Activated CD4-positive, alpha-beta T cell treated with anti-CD3 and anti-CD28 coated beads, Interleukin-2, amount 10 ng/mL, durations not matched to agents 24 days and 14 days (primary cell): Measurements from ENCODE around the gene SRGAP2C. TPM values are rescaled to one million over a fixed set of nuclear protein-coding genes. Genes with fewer than 3 reads are reported as not detected.
A peak's percentile ranks its signal among the peaks of the same experiment; 100 is the strongest.
"Not testable (repeated sequence)": the region's sequence is repeated elsewhere in the genome, so short reads cannot be mapped to it uniquely, and the experiment has no call there.

Experiments used
- DNase-seq: peaks from one replicate; pipeline ENCODE4 v3.0.0; 2022
- H3K27ac Mint-ChIP-seq: one replicate; pipeline ENCODE4 v1.8.0; 2022; ENCODE audit warnings: mild to moderate bottlenecking, mixed read lengths
- H3K27me3 Mint-ChIP-seq: one replicate; pipeline ENCODE4 v1.8.0; 2022; ENCODE audit warnings: mixed read lengths
- H3K36me3 Mint-ChIP-seq: one replicate; pipeline ENCODE4 v1.8.0; 2022; ENCODE audit warnings: low read depth, mild to moderate bottlenecking, mixed read lengths
- H3K4me1 Mint-ChIP-seq: one replicate; pipeline ENCODE4 v1.8.0; 2021; ENCODE audit warnings: mixed read lengths
- H3K4me3 Mint-ChIP-seq: one replicate; pipeline ENCODE4 v1.8.0; 2022; ENCODE audit warnings: mild to moderate bottlenecking, moderate library complexity, mixed read lengths
- H3K9me3 Mint-ChIP-seq: one replicate; pipeline ENCODE4 v1.8.0; 2021; ENCODE audit warnings: mixed read lengths
- intact Hi-C: fragments of 100-400 bp; cut with micrococcal nuclease; formaldehyde crosslinking; loops from one replicate; pipeline ENCODE4 v1.15.1; 2023
- total RNA-seq: library from RNA; stranded (reverse); gene quantifications from 2 replicates; pipeline ENCODE4 v1.2.3, GENCODE V29; 2022

The SRGAP2C gene
- total RNA-seq, 1 donor from 2014 or later: 47.5 TPM

DNA sequence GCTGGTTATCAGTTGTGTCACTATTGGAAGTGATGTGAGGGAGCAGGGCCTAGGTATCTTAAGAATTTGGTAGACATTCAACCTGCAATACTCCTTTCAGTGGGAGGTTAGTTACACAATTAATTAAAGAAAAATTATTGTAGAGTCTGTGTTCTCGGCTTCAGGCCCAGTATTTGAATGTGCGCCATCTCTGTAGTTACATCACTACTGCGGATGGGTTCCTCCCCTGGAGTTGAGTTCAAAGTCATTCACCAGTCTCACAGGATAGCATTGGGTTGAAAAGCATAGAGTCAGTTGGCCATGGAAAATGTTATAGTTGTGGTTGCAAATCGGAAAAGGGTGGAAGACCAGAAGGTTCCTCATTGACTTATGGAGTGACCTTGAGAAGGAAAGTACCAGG is 111.8 kb downstream of the SRGAP2C start:
- H3K27me3 Mint-ChIP-seq, H3K9me3 Mint-ChIP-seq, DNase-seq, H3K4me1 Mint-ChIP-seq, H3K36me3 Mint-ChIP-seq, H3K4me3 Mint-ChIP-seq, H3K27ac Mint-ChIP-seq, intact Hi-C loops: not testable (repeated sequence)

GRCh38 chr1:121298529-121298928 is 113.8 kb downstream of the SRGAP2C start:
- H3K4me3 Mint-ChIP-seq, intact Hi-C loops, H3K27ac Mint-ChIP-seq, H3K4me1 Mint-ChIP-seq, DNase-seq, H3K36me3 Mint-ChIP-seq, H3K9me3 Mint-ChIP-seq, H3K27me3 Mint-ChIP-seq: not testable (repeated sequence)

DNA sequence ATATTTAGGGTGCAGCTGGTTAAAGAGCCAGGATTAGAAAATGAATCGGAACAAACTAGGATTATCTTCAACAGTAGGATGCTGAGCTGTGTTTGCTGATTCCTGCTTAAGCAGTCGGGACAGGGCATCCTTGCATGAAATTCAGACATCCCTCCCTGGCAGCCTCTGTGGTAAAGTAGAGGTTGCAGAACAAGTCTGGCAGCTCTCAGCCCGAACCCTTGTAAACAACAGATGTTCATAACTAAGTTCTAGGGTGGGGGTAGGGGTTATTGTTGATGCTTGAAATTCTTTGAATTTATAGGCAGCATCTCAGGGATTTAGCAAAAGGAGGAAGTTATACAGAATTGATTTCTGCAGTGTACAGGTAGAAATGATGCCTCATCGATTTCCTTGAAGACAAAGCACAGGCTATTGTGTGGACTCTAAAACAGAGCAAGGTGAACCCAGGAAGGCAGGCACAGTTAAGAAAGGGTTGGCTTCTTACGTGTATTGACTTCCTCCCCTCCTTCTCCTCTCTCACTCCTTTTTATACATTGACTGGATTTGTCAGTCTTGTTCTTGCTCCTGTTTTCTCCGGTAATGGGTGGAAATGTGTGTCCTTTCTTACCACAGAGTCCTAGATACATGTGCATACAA is 114.9 kb downstream of the SRGAP2C start:
- H3K9me3 Mint-ChIP-seq, H3K27ac Mint-ChIP-seq, H3K36me3 Mint-ChIP-seq, intact Hi-C loops, H3K4me1 Mint-ChIP-seq, H3K27me3 Mint-ChIP-seq, DNase-seq, H3K4me3 Mint-ChIP-seq: not testable (repeated sequence)

GRCh38 chr1:121301876-121302275 is 117.1 kb downstream of the SRGAP2C start:
- H3K4me3 Mint-ChIP-seq, H3K9me3 Mint-ChIP-seq, H3K4me1 Mint-ChIP-seq, H3K27me3 Mint-ChIP-seq, DNase-seq, H3K27ac Mint-ChIP-seq, H3K36me3 Mint-ChIP-seq, intact Hi-C loops: not testable (repeated sequence)

GRCh38 chr1:121307759-121308158 is 123.0 kb downstream of the SRGAP2C start:
- H3K9me3 Mint-ChIP-seq, DNase-seq, H3K36me3 Mint-ChIP-seq, intact Hi-C loops, H3K27me3 Mint-ChIP-seq, H3K27ac Mint-ChIP-seq, H3K4me1 Mint-ChIP-seq, H3K4me3 Mint-ChIP-seq: not testable (repeated sequence)

DNA sequence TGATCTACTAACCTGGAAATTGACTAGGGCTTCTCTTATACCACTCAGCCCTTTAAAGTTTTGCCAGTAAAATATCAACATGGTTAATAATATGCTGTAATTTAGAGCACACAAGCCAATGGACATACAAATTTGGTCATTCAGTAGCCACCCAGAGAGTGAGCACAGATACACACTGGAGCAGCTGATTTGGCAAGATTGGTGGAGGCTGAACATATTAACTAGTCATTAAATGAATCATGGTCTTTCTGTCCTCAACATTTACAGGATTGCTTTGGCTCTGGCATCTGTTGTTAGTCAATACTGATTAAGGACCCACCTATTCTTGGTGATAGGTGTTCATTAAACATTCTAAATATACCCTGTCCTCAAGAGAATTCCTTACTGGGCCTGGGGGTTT is 130.7 kb downstream of the SRGAP2C start:
- DNase-seq, H3K27me3 Mint-ChIP-seq, H3K4me3 Mint-ChIP-seq, H3K36me3 Mint-ChIP-seq, H3K9me3 Mint-ChIP-seq, H3K4me1 Mint-ChIP-seq, H3K27ac Mint-ChIP-seq, intact Hi-C loops: not testable (repeated sequence)

DNA sequence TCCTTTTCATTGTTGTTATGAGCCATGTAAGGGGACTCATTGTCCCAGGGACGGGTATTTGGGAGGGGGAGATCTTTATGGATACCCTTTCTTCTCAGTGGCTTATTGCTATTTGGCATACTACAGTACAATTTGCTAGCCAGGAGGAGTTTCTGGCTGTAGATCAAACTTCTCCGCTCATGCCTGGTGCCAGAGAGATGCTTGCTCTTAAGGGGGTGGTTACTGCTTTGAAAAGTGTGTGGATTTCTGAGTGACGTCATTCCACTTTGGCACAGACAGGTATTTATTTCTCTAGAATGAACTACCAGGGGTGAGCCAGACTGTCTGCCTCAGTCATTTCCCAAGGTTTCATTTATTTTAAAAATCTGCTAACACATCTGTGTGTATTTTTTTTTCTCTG is 131.3 kb downstream of the SRGAP2C start:
- H3K9me3 Mint-ChIP-seq, H3K36me3 Mint-ChIP-seq, H3K4me1 Mint-ChIP-seq, H3K27ac Mint-ChIP-seq, DNase-seq, intact Hi-C loops, H3K4me3 Mint-ChIP-seq, H3K27me3 Mint-ChIP-seq: not testable (repeated sequence)

- H3K4me3 Mint-ChIP-seq, H3K9me3 Mint-ChIP-seq, H3K36me3 Mint-ChIP-seq, H3K27me3 Mint-ChIP-seq, intact Hi-C loops, H3K4me1 Mint-ChIP-seq, DNase-seq, H3K27ac Mint-ChIP-seq: not testable (repeated sequence)
Observed at GRCh38 chr1:121317491-121318468, 133.0 kb downstream of the SRGAP2C start.

DNA sequence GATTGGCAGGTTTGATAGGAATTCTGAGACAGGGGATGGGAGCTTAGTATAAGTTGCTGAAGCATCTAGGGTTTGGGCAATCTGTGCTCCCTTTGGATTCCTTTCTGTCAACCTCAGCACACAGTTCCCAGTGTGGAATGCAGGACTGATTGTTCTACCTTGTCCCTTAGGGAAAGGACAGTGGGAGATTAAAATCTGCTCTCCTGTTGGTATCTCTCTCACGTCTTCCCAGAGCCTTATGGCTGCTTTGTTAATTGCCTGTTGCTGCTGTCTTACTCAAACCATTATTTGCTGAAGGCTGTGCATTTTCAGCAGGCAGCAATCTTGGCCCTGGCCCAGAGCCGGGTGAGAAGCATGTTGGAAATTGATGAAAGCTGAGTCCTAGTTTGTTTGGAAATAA is 133.9 kb downstream of the SRGAP2C start:
- H3K27ac Mint-ChIP-seq, intact Hi-C loops, DNase-seq: not testable (repeated sequence)

GRCh38 chr1:121321660-121322059 is 136.9 kb downstream of the SRGAP2C start:
- H3K27me3 Mint-ChIP-seq, H3K36me3 Mint-ChIP-seq, H3K4me1 Mint-ChIP-seq, DNase-seq, H3K9me3 Mint-ChIP-seq, H3K4me3 Mint-ChIP-seq, intact Hi-C loops, H3K27ac Mint-ChIP-seq: not testable (repeated sequence)

More for the DNA sequence above, 133.9 kb downstream of the SRGAP2C start:
- H3K27me3 Mint-ChIP-seq, H3K4me1 Mint-ChIP-seq, H3K36me3 Mint-ChIP-seq, H3K9me3 Mint-ChIP-seq, H3K4me3 Mint-ChIP-seq: not testable (repeated sequence)

DNA sequence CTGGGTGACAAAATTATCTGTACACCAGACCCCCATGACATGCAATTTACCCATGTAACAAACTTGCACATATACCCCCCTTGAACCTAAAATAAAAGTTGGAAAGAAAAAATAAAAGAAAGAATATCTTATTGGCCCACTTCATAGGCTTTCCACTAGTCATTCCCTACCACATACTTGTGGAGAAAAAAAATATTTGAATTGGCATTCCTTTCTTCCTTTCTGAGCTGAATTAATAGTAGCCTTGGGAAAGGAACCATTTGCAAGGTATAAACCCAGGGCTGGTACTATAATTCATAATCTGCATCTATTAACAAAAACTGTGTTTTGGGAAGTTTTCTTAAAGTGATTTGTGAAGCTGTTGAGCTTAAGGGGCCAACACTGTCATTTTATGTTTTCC is 140.0 kb downstream of the SRGAP2C start:
- H3K4me3 Mint-ChIP-seq, H3K9me3 Mint-ChIP-seq, H3K27ac Mint-ChIP-seq, H3K36me3 Mint-ChIP-seq, DNase-seq, H3K4me1 Mint-ChIP-seq, intact Hi-C loops, H3K27me3 Mint-ChIP-seq: not testable (repeated sequence)

DNA sequence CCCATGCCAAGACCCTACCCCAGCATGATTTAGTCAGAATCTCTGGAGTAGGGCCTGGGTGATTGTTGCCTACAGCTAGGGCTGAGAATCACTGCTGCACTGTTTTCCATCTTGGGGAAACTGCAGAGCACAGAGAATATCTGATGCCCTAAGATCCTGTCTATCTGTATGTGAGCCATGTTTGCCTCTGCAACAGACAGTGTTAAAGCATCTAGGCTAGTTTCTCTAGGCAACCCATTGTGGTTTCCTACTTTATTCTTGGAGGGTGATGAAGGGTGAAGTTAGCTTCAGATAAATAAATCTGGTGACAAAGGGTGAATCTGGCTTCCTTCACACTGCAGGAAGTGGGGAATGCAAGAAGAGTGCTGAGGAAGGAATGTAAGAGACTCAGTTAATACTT is 147.4 kb downstream of the SRGAP2C start:
- DNase-seq, H3K27ac Mint-ChIP-seq, intact Hi-C loops, H3K27me3 Mint-ChIP-seq, H3K36me3 Mint-ChIP-seq, H3K4me1 Mint-ChIP-seq, H3K9me3 Mint-ChIP-seq, H3K4me3 Mint-ChIP-seq: not testable (repeated sequence)

- H3K27ac Mint-ChIP-seq, H3K27me3 Mint-ChIP-seq, H3K9me3 Mint-ChIP-seq, H3K4me1 Mint-ChIP-seq, H3K4me3 Mint-ChIP-seq, H3K36me3 Mint-ChIP-seq, intact Hi-C loops, DNase-seq: not testable (repeated sequence)
Observed at GRCh38 chr1:121332599-121333562, 148.1 kb downstream of the SRGAP2C start.

GRCh38 chr1:121337958-121338357 is 153.2 kb downstream of the SRGAP2C start:
- H3K4me3 Mint-ChIP-seq, intact Hi-C loops, H3K27ac Mint-ChIP-seq, H3K27me3 Mint-ChIP-seq, H3K9me3 Mint-ChIP-seq, H3K4me1 Mint-ChIP-seq, H3K36me3 Mint-ChIP-seq: not testable (repeated sequence)
- peak; percentile 65 for DNase-seq
